GM21723 (cell line): Measurements from ENCODE around the gene FHIT.

Experiments used
- ATAC-seq: cut with Tn5 transposase; IDR thresholded peaks from one replicate; pipeline ENCODE4 v1.9.1; 2021; ENCODE audit warnings: mild to moderate bottlenecking, moderate library complexity; ENCODE audit not compliant: unreplicated experiment

FHIT gene

DNA sequence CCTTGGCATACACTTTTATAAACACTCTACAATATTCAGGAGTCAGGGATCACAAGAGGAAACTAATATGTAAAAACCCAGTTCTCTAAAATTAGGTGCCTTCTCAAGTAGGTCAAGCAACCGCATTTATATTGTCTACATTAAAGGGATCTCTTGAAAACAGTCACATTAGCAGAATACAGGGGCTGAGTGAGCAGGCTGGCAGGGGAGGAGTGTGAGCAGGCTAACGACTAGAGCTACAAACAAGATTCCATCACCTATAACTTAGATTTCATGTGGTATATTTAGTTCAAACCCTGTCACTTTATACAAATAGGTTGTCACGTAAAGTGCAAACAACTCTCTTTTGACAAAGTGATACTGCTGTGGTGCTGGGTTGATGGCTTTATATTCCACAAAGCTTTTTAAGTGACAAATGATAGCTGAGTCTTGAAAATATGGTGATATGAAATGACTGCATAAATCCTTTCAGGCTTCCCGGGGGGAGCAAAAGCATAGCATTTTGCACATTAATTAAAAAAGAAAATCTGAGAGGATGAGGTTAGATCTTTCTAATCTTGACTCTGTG, 937.9 kb downstream of the FHIT start:
- ATAC-seq: no peak

GRCh38 chr3:60309539-60310268, 941.5 kb downstream of the FHIT start:
- ATAC-seq: no peak

DNA sequence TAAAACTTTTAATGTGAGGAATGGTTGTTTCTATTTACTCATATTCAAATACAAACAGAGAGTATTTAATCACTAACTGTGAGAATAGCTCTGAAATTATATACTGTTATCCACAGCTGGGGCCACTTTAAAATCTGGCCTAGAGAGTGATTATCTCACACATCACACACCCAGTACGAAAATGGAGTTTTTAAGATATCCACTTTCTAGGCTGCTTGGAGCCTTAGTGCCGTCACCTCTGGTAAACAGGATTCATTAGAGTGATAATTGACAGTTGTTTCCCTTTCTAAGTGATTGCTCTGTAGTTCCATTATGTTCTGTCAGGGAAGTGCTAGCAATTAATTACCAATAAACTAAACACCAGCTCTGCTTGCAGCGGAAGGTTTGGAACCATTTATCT, 942.4 kb downstream of the FHIT start:
- no peak for ATAC-seq

DNA sequence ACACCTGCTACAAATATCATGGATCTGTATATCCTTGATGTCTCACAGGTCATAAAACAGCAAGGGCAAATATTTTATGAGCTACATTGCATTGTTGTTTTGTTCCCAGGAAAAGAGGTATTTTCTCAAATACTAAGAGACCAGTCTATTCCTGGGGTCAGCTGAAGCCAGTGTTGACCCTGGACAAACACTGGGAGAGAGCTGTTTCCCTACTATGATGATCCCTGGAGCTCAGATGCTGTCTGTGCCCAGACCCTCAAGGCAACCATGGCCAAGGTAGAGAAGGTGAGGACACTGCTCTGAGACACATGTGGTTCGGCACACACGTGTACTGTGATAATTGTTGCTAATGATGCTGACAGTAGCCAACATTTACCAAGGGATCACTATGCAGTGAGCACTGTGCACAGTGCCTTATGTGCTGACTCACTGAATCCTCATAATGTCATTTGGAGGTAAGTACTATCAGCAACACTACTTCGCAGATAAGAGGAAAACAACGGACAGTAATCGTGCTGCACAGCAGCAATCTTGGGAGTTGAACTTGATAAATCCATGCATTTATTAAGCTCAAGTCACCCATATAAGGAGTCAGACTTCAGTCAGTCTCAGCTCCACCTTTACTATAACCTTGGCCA, 943.6 kb downstream of the FHIT start:
- no peak for ATAC-seq

DNA sequence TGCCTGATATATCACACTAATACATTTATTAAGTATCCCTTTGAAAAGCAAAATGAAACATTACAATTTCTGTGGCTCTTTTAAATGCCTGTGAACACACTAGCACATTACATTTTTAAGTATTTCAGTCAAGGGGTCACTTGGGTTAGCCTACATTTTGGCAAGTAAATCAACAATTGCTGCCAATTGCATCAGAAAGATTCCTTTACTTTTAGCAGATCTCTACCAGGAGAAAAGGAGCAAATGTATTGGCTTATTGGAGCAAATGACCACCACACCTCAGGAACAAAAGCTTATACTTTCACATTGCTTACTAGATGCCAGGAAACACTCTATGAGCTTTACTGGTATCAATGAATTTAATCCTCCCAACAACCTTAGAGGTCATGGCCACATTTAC, 947.1 kb downstream of the FHIT start:
- ATAC-seq: no peak

GRCh38 chr3:60303160-60303559, 948.1 kb downstream of the FHIT start:
- ATAC-seq: no peak

GRCh38 chr3:60301142-60301541, 950.1 kb downstream of the FHIT start:
- no peak for ATAC-seq

DNA sequence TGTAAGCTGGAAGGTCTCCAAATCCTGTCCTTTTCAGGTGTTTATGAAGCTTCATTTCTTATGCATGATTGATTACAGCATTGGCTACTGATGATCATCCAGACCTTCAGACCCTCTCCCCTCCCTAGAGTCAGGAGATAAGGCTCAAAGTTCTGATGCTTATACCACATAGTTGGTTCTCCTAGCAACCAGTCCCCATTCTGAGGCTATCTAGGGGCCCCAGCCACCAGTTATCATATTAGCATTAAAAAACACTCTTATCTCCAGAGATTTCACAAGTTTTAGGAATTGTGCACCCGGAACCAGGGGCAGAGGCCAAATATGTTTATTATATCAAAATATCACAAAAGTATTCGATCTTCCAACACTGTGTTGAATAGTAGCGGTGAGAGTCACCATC, 953.1 kb downstream of the FHIT start:
- no peak for ATAC-seq

DNA sequence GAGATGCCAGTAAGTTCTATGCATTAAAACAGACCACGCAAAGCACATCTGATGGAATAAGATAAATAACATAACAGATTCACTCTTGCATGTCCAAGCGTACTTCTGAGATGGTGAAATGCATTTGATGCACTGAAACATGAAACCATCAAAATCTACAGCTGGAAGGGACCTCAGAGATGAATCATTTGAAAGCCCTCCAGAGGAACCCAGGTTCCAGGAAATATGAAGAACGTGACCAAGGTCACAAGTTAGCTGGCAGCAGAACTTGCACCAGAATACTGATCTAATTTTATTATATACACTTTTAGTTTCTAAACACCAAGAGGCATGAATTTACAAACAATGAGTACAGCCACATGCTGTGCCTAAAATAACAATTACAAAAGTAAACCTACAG, 957.1 kb downstream of the FHIT start:
- ATAC-seq: no peak

GRCh38 chr3:60291115-60291514, 960.1 kb downstream of the FHIT start:
- no peak for ATAC-seq

- ATAC-seq: no peak
These were observed 961.1 kb downstream of the FHIT start for GRCh38 chr3:60290122-60290492.

- ATAC-seq: no peak
These were observed 961.7 kb downstream of the FHIT start for GRCh38 chr3:60289341-60290121.

- no peak for ATAC-seq
These were observed 968.4 kb downstream of the FHIT start for GRCh38 chr3:60282866-60283265.

- ATAC-seq: no peak
These were observed 969.3 kb downstream of the FHIT start for GRCh38 chr3:60281970-60282369.

GRCh38 chr3:60277361-60277800, 973.9 kb downstream of the FHIT start:
- ATAC-seq: no peak

DNA sequence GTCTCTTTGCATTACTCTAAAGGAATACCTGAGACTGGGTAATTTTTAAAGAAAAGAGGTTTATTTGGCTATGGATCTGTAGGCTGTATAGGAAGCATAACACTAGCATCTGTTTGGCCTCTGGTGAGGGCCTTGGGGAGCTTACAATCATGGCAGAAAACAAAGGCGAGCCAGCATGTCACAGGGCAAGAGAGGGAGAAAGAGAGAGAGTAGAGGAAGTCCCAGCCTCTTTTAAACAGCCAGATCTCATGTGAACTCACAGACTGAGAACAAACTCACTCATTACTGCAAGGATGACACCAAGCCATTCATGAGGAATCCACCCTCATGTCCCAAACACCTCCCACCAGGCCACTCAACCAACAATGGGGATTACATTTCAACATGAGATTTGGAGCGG, 974.6 kb downstream of the FHIT start:
- no peak for ATAC-seq

DNA sequence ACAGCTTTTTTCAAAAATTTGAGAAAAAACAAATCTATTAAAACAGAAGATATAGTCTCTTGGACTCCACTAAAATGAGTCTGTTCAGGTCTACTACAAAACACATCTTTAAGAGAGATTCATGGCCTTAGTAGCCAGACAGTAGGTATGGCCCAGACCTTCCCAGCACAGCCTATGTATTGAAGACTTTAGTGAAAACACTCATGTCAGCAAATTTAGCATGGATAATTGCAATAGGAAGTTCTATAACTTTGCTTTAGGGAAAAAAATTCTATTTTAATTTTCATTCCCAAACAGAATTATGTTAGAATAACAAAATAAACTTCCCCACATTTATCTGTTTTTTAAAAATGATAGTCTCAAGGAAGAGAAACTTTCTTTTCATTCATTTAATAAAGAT, 976.6 kb downstream of the FHIT start:
- ATAC-seq: no peak

DNA sequence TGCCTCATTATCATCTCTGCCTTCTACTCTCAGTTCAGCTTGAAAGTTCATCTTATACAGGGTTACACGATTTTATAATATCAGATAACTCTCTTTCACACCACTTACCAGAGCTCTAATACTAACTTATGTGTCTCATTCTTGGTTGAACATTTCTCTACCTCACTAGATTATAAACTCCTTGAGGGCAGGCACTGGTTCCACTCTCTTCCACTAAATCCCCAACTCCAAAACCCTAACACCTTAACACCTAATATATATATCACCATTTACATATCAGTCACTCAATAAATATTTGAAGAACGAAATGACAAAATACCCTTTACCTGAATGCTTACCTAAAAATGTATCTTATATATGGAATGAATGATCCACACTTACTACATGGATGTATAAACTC, 977.2 kb downstream of the FHIT start:
- no peak for ATAC-seq

GRCh38 chr3:60269829-60270266, 981.4 kb downstream of the FHIT start:
- ATAC-seq: no peak

DNA sequence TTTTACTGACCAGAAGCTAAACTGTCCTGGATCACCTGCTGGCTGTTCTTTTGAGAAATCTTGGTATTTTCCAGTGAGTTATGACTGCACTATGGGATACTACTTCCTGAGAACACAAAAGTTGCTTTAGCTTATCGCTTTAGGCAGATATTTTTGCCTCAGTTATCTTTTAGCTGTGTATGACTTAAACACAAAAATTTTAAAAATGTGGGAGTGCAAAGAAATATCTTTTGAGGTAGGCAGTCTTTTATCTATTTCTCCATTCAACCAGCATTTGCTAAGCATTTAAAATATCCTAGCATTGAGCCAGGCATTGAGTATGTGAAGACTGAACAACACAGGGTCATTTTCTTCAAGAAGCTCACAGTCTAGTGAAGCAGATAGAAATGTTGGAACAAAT, 981.9 kb downstream of the FHIT start:
- ATAC-seq: no peak

- no peak for ATAC-seq
These were observed 983.1 kb downstream of the FHIT start for GRCh38 chr3:60268123-60268522.

GRCh38 chr3:60266444-60266843, 984.8 kb downstream of the FHIT start:
- no peak for ATAC-seq
